ENCODE measurements around the gene HELZ. TPM values are rescaled to one million over a fixed set of nuclear protein-coding genes. Genes with fewer than 3 reads are reported as not detected.

HELZ gene
- total and polyA plus RNA-seq, 7 donors = 1.8 to 55.7 (median 30.8) TPM

DNA sequence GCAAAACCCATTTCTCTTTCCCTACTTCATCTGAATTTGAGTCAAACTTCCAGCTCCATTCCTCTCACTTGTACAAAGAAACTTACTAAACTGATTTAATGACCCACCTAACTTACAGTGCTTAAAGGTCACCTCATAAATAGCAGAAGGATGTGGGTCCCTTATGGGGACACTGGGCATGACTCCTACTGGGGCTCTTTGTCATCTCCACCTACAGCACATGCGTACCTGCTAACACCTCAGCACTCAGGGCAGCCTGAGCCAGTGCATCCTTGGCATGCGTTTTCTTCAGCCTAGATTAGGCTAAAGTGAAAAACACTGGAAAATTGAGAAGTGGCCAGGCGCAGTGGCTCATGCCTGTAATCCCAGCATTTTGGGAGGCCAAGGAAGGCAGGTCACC lies 63.2 kb downstream of the HELZ start:
- Histone ChIP-seq H3K27me3 (ENCODE audit: insufficient read depth in 3 of 3, low read length in 2 of 3) (no peaks in the 10 kb centered on the region), H3K36me3 (ENCODE audit: insufficient read depth in 1 of 2, low read depth in 1 of 2) (peaks cover 0 to 37% of the 10 kb centered on the region in 2 donors), H3K9me3 (no peaks in the 10 kb centered on the region), H3K4me1 (no peaks in the 10 kb centered on the region), H3K27ac (no peak overlapping the region), H3K4me3 (no peak overlapping the region)
- TF ChIP-seq, protein P1, sequence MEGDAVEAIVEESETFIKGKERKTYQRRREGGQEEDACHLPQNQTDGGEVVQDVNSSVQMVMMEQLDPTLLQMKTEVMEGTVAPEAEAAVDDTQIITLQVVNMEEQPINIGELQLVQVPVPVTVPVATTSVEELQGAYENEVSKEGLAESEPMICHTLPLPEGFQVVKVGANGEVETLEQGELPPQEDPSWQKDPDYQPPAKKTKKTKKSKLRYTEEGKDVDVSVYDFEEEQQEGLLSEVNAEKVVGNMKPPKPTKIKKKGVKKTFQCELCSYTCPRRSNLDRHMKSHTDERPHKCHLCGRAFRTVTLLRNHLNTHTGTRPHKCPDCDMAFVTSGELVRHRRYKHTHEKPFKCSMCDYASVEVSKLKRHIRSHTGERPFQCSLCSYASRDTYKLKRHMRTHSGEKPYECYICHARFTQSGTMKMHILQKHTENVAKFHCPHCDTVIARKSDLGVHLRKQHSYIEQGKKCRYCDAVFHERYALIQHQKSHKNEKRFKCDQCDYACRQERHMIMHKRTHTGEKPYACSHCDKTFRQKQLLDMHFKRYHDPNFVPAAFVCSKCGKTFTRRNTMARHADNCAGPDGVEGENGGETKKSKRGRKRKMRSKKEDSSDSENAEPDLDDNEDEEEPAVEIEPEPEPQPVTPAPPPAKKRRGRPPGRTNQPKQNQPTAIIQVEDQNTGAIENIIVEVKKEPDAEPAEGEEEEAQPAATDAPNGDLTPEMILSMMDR (IDR thresholded peaks at IDR 0.05) = no peak
- no peak for DNase-seq
- ATAC-seq = no peak
- intact Hi-C loops (cut with DNase I) = no loop called here
- WGBS, 3 donors = 91 to 98% (median 94%) methylated on average over 3 of the region's 3 CpGs

DNA sequence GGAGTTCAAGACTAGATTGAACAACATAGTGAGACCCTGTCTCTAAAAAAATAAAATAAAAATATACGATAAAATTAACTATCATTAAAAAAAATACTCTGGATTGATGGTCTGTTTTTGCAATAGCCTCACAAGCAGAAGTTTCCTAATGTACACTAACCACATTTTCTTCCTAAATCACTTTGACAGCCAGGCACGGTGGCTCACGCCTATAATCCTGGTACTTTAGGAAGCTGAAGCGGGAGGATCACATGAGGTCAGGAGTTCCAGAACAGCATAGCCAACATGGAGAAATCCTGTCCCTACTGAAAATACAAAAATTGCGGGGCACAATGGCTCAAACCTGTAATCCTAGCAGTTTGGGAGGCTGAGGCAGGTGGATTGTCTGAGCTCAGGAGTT lies 64.7 kb downstream of the HELZ start:
- no peaks in the 10 kb centered on the region for H3K9me3 ChIP-seq
- H3K36me3 ChIP-seq (ENCODE audit: insufficient read depth in 1 of 2, low read depth in 1 of 2) = peaks cover 0 to 47% of the 10 kb centered on the region in 2 donors
- H3K27ac ChIP-seq = no peak overlapping the region
- no peaks in the 10 kb centered on the region for H3K27me3 ChIP-seq (ENCODE audit: insufficient read depth in 3 of 3, low read length in 2 of 3)
- ATAC-seq (peak in 1 of 4 donors; percentile 41), DNase-seq (no peak)
- no peaks in the 10 kb centered on the region for H3K4me1 ChIP-seq
- TF ChIP-seq, protein P1 (IDR thresholded peaks at IDR 0.05) = no peak
- H3K4me3 ChIP-seq = no peak overlapping the region
- WGBS, 3 donors = 64 to 79% (median 65%) methylated on average over 5 of the region's 5 CpGs
- intact Hi-C loops (cut with DNase I) = no loop called here

DNA sequence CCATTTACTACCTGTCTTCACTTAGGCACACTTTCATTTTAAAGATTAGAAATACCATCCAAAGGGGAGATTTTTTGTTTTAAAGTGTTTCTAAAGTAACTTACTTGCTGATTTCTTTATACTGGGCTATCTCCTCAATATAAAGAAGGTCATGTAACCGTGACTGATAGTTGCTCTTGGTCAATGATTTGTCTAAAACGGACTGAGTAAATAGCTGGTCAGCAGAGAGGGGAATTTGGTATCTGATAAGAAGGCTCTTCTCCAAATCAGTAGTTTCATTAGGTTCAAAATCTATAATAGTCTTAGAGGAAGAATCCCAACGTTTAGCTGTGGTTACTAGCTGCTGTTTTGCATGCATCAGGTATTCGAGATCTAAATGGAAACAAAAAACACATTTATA lies 66.4 kb downstream of the HELZ start:
- TF ChIP-seq, protein P1 (IDR thresholded peaks at IDR 0.05) = no peak
- DNase-seq (no peak), ATAC-seq (no peak)
- Histone ChIP-seq H3K36me3 (ENCODE audit: insufficient read depth in 1 of 2, low read depth in 1 of 2) (peaks cover 0 to 52% of the 10 kb centered on the region in 2 donors), H3K9me3 (no peaks in the 10 kb centered on the region), H3K4me1 (no peaks in the 10 kb centered on the region), H3K27me3 (ENCODE audit: insufficient read depth in 3 of 3, low read length in 2 of 3) (no peaks in the 10 kb centered on the region), H3K27ac (no peak overlapping the region), H3K4me3 (no peak overlapping the region)
- intact Hi-C loops (cut with DNase I) = no loop called here
- WGBS, 3 donors = 87 to 94% (median 90%) methylated on average over 4 of the region's 4 CpGs

DNA sequence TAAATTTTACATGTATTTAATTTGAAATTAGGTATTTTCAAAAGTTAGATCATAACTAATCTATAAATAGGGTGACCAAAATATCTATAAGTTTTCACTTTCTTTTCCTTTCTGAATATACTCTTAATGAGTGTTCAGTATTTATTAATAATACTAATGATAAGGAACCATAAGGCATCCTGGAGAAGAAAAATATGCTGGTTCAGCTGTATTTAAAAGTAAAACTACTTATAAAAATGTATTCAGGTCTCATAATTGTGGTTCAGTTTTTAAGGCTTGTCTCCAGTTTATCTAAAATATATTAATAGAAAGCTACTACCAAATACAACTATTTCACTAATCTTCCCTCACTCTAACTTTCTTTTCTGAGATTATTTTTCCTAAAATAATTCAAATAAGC lies 67.3 kb downstream of the HELZ start:
- TF ChIP-seq, protein P1 (IDR thresholded peaks at IDR 0.05) = no peak
- intact Hi-C loops (cut with DNase I) = no loop called here
- no peak for DNase-seq

DNA sequence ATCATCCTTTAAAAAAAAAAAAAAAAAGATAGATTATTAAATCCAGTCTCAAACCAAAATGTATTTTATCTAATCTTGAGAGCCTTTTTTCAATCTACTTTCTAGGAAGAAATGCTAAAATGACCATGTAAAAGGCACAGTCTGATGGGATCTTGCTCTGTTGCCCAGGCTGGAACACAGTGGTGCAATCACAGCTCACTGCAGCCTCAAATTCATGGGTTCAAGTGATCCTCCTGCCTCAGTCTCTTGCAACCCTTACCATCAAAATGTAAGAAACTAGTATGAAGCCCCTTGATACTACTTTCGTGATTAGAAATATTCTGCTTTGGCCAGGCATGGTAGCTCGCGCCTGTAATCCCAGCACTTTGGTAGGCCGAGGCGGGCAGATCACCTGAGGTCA lies 70.8 kb downstream of the HELZ start:
- Histone ChIP-seq H3K27me3 (ENCODE audit: insufficient read depth in 3 of 3, low read length in 2 of 3) (no peaks in the 10 kb centered on the region), H3K4me1 (no peaks in the 10 kb centered on the region), H3K27ac (no peak overlapping the region), H3K9me3 (no peaks in the 10 kb centered on the region), H3K4me3 (no peak overlapping the region), H3K36me3 (ENCODE audit: insufficient read depth in 1 of 2, low read depth in 1 of 2) (peaks cover 0 to 54% of the 10 kb centered on the region in 2 donors)
- ATAC-seq (no peak), DNase-seq (no peak)
- WGBS, 3 donors = 96 to 98% (median 97%) methylated on average over 5 of the region's 5 CpGs
- intact Hi-C loops (cut with DNase I) = no loop called here
- TF ChIP-seq, protein P1 (IDR thresholded peaks at IDR 0.05) = no peak

More for the DNA sequence above, 67.3 kb downstream of the HELZ start:
- ATAC-seq = no peak
- no peaks in the 10 kb centered on the region for H3K9me3 ChIP-seq
- H3K4me3 ChIP-seq = no peak overlapping the region
- H3K4me1 ChIP-seq = no peaks in the 10 kb centered on the region
- peaks cover 0 to 55% of the 10 kb centered on the region in 2 donors for H3K36me3 ChIP-seq (ENCODE audit: insufficient read depth in 1 of 2, low read depth in 1 of 2)
- H3K27me3 ChIP-seq (ENCODE audit: insufficient read depth in 3 of 3, low read length in 2 of 3) = no peaks in the 10 kb centered on the region
- no peak overlapping the region for H3K27ac ChIP-seq
